Coronary artery (tissue), 2 donors: ENCODE data around the gene REG4.

Source experiments
- DNase-seq: peaks from one replicate; pipeline ENCODE4 v3.0.0-alpha.2; 2017; ENCODE audit warnings: low spot score
- H3K27ac ChIP-seq, 2 donors: fragments of 200-600 bp; sonication (generic); one replicate each; pipeline ENCODE4 v1.5.1; 2016 to 2019
- H3K4me3 ChIP-seq: fragments of 200-600 bp; sonication (generic); 2 replicates; pipeline ENCODE4 v1.5.1; 2016; ENCODE audit warnings: mild to moderate bottlenecking, moderate library complexity
- CTCF ChIP-seq: fragments of 200-600 bp; sonication (generic); IDR thresholded peaks from one replicate; pipeline ENCODE4 v1.5.1; 2019; ENCODE audit warnings: antibody characterized with exemption

The REG4 gene

GRCh38 chr1:119771770-119772169, 39.5 kb downstream of the REG4 start:
- TF ChIP-seq CTCF, result no peak
- no peak overlapping the region for H3K27ac ChIP-seq
- DNase-seq, result no peak
- no peak overlapping the region for H3K4me3 ChIP-seq

GRCh38 chr1:119771016-119771415, 40.2 kb downstream of the REG4 start:
- no peak overlapping the region for H3K27ac ChIP-seq
- TF ChIP-seq CTCF, result no peak
- no peak overlapping the region for H3K4me3 ChIP-seq
- no peak for DNase-seq

GRCh38 chr1:119768778-119769177, 42.5 kb downstream of the REG4 start, which contains the start of gene HMGCS2:
Gene HMGCS2, minus strand, starts transcription at chr1:119768905. Its CDS starts 61 bp downstream, at chr1:119768844.
- no peak for TF ChIP-seq CTCF
- no peak for DNase-seq
- Histone ChIP-seq H3K27ac (no peak within 1 kb of the TSS), H3K4me3 (no peak within 1 kb of the TSS)

- no peak for TF ChIP-seq CTCF
- H3K27ac ChIP-seq, result no peak overlapping the region
- DNase-seq, result no peak
- H3K4me3 ChIP-seq, result no peak overlapping the region
These were observed 43.8 kb downstream of the REG4 start for GRCh38 chr1:119767486-119767885.

- no peak overlapping the region for H3K4me3 ChIP-seq
- no peak for DNase-seq
- H3K27ac ChIP-seq, result no peak overlapping the region
- no peak for TF ChIP-seq CTCF
These were observed 44.9 kb downstream of the REG4 start for GRCh38 chr1:119766374-119766794.

GRCh38 chr1:119764220-119764619, 47.0 kb downstream of the REG4 start:
- no peak for DNase-seq
- Histone ChIP-seq H3K4me3 (no peak overlapping the region), H3K27ac (no peak overlapping the region)
- no peak for TF ChIP-seq CTCF

GRCh38 chr1:119762953-119763352, 48.3 kb downstream of the REG4 start:
- Histone ChIP-seq H3K27ac (no peak overlapping the region), H3K4me3 (no peak overlapping the region)
- no peak for DNase-seq
- no peak for TF ChIP-seq CTCF
